Central memory CD8-positive, alpha-beta T cell (primary cell): Measurements from ENCODE around the gene SOX30.

Experiments
- ATAC-seq: fragments of 150-1000 bp; cut with Tn5 transposase; replicated peaks from 2 replicates; pipeline ENCODE4 v1.10.0; 2022; ENCODE audit warnings: mild to moderate bottlenecking, moderate FRiP score, moderate number of reproducible peaks; ENCODE audit not compliant: poor library complexity, severe bottlenecking; ENCODE audit errors: extremely low read depth
- DNase-seq, 2 donors: peaks; one replicate each; pipeline ENCODE4 v3.0.0; 2021; ENCODE audit warnings: low spot score in 2 of 2
- H3K27ac Mint-ChIP-seq: one replicate; pipeline ENCODE4 v1.8.0; 2022; ENCODE audit warnings: low read depth, mild to moderate bottlenecking, moderate library complexity, mixed read lengths
- H3K27me3 Mint-ChIP-seq: one replicate; pipeline ENCODE4 v1.8.0; 2022; ENCODE audit warnings: mixed read lengths
- H3K36me3 Mint-ChIP-seq: one replicate; pipeline ENCODE4 v1.8.0; 2022; ENCODE audit warnings: mild to moderate bottlenecking, moderate library complexity, mixed read lengths; ENCODE audit not compliant: insufficient read depth
- H3K4me1 Mint-ChIP-seq: one replicate; pipeline ENCODE4 v1.8.0; 2022; ENCODE audit warnings: mixed read lengths
- H3K4me3 Mint-ChIP-seq: one replicate; pipeline ENCODE4 v1.8.0; 2022; ENCODE audit warnings: mild to moderate bottlenecking, moderate library complexity, mixed read lengths
- H3K9me3 Mint-ChIP-seq: one replicate; pipeline ENCODE4 v1.8.0; 2022; ENCODE audit warnings: mixed read lengths

Gene SOX30

GRCh38 chr5:157576678-157577077, 75.6 kb downstream of the SOX30 start:
- Mint-ChIP-seq H3K27ac (no peak overlapping the region), H3K9me3 (no peaks in the 10 kb centered on the region), H3K4me3 (peak overlapping the region; percentile 96), H3K4me1 (peaks cover 17% of the 10 kb centered on the region), H3K27me3 (peaks cover 16% of the 10 kb centered on the region), H3K36me3 (peaks cover 2% of the 10 kb centered on the region)
- no peak for DNase-seq
- ATAC-seq, result no peak
